Activated CD8-positive, alpha-beta memory T cell treated with anti-CD3 and anti-CD28 coated beads for 4 hours (primary cell): Measurements from ENCODE around the gene FNIP2.
"Not testable (repeated sequence)": the region's sequence is repeated elsewhere in the genome, so short reads cannot be mapped to it uniquely, and the experiment has no call there.

Source experiments
- DNase-seq, 2 donors: peaks; one replicate each; pipeline ENCODE4 v3.0.0-alpha.2; 2020; ENCODE audit warnings: low read depth in 2 of 2

The FNIP2 gene

DNA sequence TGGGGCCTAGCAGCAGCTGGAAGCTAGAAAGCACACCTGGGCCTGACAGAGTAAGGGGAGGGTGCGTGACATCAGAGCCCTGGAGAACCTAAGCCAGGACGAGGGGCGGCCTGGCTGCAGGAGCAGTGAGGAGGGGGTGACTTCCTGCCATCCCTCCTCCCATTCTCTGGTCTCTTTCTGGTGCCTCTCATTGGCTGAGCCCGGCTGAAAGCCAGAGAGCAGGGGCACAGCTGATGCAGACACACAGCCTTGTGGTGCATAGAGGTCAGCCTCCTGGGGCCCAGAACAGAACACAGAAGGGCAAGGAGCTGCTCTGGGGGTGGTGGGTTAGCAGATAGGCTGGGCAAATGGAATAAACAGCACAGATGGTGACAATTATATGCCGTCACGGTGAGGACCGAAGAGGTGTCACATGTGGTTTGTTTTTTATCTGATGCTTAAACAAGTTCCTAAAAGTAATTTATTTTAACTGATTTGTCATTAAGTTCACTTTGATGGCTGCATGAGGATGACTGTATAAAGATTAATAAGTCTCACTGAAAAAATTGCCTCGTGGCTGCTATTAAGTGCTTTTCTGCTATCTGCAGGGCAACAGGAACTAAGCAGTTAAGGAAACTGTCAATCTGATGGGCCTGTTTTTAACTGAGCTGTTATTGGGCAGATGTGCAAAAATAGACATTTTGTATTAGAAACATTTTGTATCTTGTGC lies 102.0 kb downstream of the FNIP2 start:
- DNase-seq = no peak

DNA sequence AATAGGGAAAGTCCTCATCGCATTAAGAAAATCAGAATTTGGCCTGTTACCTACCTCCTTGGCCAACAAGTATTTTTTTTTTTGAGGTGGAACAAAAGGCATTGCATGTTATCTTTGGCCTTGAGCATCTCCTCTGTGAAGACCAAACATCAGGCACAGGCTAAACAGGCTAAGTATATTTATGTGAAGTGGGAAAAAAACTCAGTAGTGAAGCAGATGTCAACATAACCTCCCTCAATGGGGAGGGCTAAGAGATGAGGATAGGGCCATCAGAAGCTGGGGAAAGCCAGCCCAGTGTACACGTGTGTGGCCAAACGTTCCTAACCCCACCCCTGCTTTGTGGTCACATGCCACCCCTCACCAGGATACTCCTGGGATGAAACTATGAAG lies 102.5 kb downstream of the FNIP2 start:
- DNase-seq = no peak

DNA sequence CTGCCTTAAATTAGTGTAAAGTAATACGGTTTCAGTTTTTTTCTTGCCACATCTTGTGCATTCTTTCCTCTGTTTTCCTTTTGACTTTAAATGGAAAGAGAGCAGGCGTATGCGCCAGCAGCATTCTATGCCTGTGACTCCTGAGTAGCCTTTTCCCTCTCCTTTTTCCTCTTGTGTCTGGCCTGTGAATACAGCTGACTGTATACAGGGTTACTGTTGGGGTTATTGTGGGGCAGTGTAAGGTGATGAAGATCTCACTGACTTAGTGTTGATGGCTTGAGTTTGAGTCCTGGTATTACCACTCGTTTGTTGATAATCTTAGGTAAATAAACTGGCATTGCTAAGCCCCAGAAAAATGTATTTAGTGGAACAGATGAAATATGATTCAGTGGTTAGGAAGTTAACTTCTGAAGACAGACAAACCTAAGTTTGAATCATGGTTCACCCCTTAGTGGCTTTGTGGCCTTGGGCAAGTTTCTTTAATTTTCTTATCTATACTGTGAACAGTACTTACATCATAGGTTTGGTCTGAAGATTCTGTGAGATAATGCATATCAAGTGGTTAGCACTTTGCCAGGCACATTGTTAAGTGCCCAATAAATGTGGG lies 105.1 kb downstream of the FNIP2 start:
- DNase-seq = no peak

DNA sequence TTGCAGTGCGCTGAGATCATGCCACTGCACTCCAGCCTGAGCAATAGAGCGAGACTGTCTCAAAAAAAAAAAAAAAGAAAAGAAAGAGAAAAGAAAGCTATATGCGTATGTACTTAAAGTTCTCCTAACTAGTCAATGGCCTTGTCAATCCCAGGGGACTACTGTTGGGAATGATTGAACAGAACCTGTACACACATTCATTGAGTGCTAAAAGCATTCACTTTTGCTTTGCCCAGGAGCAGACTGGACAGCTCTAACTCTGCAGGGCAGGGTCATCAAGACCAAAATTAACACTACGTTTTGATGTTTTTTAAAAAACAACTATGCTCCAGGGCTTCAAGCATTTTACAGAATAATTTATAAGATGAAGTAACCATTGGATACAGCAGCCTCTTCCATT lies 106.2 kb downstream of the FNIP2 start:
- no peak for DNase-seq

DNA sequence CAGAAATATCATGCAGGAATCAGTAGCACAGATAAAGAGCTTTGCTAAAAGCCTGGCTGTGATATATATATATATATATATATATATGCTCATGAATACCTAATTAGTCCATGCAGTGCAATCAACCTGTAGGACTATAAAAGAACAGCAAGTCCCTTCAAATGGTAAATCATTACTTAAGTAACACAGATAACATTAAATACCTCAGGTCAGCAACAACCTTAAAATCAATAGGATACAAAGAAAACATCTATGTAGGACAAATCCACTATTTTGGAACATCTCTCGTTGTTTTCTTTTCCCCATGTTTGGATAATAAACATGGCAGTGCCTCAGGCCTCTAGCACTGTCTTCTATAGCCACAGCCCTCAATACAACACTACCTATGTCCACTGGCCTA lies 106.6 kb downstream of the FNIP2 start:
- DNase-seq = no peak

DNA sequence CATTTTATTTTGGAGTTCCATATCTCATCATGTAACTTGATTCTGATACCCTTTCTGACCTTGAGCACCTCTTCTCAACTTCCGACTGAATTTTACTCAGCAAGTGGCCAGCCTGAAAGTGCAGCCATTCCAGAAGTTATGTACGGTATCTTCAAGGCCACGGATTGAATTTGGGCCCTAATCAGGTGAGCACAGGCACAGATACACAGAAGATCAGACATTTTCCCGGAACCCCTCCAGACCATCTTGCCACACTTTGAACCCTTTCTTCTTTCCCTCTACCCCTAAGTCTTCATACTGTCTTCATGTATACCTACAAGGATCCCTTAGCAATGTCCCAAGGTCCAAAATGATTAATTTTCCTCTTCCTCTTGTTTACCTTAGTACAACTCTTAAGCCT lies 108.2 kb downstream of the FNIP2 start:
- DNase-seq = no peak

DNA sequence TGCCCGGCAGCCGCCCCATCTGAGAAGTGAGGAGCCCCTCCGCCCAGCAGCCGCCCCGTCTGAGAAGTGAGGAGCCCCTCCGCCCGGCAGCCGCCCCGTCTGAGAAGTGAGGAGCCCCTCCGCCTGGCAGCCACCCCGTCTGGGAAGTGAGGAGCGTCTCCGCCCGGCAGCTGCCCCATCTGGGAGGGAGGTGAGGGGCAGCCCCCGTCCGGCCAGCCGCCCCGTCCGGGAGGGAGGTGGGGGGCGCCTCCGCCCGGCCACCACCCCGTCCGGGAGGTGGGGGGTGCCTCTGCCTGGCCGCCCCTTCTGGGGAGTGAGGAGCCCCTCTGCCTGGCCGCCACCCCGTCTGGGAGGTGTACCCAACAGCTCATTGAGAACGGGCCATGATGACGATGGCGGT lies 113.3 kb downstream of the FNIP2 start:
- DNase-seq = not testable (repeated sequence)

DNA sequence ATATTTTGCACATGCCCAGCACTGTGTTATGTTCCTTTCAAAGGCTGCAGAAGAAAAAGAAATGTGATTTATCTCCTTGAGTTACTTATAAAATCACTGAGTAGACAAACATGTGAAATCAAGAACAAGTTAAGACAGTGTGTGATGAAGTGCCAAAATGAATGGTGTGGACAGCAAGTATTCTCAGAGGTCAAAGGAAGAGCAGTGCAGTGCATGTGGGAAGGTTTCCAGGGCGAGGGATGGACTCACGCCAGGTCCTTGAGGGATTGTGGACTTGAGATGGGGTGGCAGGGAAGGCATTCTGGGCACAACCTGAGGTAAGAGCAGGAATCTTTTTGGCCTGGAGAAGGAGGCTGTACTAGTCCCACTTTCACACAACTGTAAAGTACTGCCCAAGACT lies 115.5 kb downstream of the FNIP2 start:
- no peak for DNase-seq

DNA sequence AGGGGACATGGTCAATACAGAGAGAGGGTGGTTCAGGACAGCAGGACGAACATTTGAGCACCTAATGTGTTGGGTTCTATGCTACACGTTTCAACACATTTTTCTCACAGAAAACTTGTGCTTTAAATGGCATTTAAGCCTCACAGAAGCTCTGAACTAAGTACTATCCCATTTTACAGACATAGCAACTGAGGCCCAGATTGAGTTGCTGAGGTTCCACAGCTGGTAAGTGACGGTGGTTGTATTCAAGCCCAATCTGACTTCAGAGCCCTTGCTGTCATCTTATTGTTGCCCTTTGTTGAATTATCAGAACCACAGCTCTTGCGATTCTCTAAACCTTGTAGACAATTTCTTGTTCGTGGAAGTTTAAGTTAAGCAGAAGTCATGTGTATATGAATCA lies 116.7 kb downstream of the FNIP2 start:
- DNase-seq = no peak

DNA sequence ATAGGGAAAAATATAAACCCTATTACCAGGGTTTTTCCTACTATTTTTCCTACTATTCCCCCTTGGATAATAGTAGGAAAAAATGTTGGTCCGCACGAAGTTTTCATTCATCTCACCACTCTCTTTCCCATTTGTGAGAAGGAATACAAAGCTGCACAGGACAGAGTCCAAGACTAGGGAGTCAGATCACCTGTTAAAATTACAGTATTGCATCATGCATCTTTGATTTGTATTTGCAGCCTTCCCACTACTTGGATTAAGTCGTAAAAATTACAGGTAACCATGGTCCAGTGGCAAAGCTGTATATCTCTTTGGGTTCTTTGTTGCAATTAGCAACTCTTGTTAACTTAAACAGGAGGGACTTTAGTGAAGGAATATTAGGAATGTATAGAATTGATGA lies 121.5 kb downstream of the FNIP2 start:
- DNase-seq = no peak

DNA sequence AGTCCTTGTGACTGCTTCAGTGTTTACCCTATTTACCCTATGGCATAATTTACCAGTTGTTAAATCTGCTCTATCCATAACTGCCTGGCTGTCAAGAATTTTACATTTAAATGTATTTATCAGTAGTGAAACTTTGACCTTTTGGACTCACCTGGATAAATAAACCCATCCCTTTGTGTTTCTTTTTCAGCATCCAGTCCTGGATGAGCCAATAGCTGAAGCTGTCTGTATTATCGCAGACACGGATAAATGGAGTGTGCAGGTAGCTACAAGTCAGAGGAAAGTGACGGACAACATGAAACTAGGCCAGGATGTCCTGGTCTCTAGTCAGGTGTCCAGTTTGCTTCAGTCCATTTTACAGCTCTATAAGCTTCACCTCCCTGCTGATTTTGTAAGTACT lies 122.4 kb downstream of the FNIP2 start:
- no peak for DNase-seq

DNA sequence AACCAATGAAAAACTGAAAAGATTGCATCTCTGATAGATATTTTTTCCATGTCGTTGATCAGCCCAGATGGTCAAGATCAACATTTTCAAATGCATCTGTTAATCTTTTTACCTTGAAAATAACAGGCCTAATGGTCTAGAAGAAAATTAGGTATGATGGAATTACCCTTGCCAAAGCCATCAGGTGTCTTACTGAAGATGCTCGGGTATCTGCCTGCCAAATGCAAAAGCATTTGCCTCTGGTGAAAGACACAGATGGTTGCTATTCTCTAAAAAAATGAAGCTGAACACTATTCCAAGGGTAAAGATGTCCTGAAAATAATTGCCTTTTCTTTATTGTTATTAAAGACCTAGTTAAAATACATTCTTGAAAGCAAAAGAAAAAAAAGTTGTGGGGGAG lies 126.0 kb downstream of the FNIP2 start:
- DNase-seq = no peak

DNA sequence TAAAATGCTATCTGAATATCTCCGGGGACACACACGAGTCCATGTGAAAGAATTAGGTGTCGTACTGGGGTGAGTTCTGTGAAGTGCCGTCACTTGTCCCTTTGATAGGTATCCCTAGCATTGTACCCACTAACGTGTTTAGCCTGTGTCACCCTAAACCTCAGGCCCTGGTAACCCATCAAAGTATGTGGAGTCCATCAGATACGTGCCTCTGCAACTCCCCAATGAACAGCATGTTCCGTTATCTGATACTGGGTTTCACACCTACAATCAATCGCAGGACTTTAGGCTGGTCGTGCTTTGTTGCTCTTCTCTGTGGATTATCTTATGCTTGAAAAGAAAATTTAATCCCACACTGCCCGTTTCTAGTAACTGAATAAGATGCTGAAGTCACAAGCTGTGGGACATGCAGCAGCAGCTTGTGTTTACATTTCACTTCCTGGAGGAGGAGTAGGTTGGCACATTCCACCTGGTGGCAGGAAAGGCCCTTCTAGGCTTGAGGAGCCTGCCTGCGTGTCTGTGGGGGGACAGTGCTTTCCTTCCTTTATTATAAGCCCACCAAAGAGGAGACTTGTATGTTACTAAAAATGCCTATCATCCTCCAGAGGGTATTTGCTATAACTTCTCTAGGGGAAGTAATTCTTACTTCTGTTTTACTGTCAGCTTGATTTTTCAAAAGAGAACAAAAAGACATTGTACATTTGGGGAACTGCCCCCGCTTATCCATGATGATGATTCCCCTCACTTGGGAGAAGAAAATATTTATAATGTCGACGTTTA lies 127.2 kb downstream of the FNIP2 start:
- DNase-seq = no peak

DNA sequence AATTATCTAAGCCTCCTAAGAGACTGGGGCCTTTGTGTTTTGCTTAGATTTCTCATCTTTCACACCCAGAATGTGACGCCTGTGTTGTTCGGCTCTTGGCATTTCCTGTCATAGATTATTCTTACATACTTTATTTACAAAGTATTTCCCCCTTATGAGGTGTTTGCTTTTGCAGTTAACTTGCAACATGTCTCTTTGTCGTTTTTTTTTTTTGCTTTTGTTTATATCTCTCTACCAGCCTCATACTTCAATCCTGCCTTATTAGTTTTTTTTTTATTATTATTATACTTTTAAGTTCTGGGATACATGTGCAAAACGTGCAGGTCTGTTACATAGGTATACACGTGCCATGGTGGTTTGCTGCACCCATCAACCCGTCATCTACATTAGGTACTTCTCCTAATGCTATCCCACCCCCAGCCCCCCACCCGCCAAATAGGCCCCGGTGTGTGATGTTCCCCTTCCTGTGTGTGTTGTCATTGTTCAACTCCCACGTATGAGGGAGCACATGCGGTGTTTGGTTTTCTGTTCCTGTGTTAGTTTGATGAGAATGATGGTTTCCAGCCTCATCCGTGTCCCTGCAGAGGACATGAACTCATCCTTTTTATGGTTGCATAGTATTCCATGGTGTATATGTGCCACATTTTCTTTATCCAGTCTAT lies 127.9 kb downstream of the FNIP2 start:
- not testable (repeated sequence) for DNase-seq

DNA sequence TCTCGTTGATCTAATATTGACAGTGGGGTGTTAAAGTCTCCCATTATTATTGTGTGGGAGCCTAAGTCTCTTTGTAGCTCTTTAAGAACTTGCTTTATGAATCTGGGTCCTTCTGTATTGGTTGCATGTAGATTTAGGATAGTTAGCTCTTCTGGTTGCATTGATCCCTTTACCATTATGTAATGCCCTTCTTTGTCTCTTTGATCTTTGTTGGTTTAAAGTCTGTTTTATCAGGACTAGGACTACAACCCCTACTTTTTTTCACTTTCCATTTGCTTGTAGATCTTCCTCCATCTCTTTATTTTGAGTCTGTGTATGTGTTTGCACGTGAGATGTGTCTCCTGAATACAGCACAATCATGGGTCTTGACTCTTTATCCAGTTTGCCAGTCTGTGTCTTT lies 131.6 kb downstream of the FNIP2 start:
- DNase-seq = not testable (repeated sequence)

DNA sequence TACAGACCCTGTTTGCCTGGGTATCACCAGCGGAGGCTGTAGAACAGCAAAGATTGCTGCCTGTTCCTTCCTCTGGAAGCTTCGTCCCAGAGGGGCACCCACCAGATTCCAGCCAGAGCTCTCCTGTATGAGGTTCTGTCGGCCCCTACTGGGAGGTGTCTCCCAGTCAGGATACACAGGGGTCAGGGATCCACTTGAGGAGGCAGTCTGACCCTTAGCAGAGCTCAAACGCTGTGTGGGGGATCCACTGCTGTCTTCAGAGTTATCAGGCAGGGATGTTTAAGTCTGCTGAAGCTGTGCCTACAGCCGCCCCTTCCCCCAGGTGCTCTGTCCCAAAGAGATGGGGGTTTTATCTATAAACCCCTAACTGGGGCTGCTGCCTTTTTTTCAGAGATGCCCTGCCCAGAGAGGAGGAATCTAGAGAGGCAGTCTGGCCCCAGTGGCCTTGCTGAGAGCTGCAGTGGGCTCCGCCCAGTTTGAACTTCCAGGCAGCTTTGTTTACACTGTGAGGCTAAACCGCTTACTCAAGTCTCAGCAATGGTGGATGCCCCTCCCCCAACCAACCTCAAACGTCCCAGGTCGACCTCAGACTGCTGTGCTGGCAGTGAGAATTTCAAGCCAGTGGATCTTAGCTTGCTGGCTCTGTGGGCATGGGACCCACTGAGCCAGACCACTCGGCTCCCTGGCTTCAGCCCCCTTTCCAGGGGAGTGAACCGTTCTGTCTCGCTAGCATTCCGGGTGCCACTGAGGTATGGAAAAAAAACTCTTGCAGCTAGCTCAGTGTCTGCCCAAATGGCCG lies 133.7 kb downstream of the FNIP2 start:
- not testable (repeated sequence) for DNase-seq

DNA sequence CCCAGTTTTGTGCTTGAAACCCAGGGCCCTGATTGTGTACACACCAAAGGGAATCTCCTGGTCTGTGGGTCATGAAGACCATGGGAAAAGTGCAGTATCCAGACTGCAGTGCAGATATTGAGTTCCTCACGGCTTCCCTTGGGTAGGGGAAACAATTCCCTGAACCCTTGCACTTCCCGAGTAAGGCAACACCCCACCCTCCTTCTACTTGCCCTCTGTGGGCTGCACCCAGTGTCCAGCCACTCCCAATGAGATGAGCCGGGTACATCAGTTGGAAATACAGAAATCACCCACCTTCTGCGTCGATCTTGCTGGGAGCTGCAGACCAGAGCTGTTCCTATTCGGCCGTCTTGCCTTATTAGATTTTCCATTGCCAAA lies 134.2 kb downstream of the FNIP2 start:
- DNase-seq = no peak

DNA sequence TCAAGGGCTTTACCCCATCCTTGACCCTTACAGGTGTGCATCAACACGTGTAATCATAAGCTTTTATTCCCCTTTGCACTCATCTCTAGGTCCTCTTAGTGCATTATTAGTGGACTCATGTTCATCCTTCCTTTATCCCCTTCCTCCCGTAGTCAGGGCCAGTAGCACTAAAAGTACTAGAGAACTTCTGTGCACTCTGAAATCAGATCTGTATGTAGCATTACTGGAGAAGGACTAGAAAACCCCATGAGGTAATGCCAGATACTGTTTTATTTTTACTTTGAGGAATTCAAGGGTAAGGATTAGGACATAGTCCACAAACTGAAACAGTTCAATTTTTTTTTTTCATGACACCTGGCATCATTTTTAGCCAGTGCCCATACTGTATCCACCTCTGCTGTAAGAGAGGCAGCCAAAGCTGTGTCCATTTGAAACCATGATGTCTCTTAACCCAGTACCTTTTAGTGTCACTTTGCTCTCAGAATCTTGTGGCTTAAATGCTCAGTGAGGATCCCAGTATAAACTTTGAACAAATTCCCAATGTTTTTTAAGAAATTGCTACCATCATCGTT lies 134.7 kb downstream of the FNIP2 start:
- no peak for DNase-seq

DNA sequence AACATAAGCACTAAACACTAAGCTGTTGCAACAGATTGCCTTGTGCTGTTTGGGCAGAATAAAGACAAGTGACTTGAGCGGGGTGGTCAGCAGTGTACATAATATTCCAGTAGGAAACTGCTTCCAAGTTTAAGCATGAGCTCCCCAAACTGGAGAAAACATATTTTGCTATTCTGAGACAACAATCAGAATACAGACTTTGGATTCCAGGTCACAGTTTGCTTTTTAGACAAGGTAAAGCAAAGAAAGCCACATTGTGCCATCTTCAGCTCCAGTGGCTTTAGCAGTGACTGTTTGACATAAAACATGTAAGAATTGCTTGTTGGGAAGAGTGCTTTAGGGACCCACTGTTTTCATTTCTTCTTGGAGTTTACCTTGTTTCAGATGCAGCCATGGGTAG lies 136.0 kb downstream of the FNIP2 start:
- no peak for DNase-seq

DNA sequence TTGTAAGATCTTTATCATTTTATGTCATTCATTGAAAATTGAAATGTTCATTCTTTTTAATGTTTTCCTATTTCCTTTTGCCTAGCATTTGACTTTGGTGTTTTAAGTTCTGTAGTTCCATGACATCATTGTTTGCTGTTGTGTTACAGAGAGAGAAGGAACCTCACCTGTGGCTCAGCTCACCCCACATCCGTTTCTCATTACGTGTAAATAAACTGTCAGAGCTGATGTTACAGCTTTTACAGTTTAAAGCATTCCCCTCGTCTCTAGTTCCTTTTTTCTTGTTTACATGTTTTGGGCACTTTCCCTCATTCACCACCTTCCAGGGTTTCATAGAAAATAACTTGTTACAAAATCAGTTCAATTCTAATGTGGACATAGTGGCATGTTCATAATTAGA lies 137.2 kb downstream of the FNIP2 start:
- no peak for DNase-seq

DNA sequence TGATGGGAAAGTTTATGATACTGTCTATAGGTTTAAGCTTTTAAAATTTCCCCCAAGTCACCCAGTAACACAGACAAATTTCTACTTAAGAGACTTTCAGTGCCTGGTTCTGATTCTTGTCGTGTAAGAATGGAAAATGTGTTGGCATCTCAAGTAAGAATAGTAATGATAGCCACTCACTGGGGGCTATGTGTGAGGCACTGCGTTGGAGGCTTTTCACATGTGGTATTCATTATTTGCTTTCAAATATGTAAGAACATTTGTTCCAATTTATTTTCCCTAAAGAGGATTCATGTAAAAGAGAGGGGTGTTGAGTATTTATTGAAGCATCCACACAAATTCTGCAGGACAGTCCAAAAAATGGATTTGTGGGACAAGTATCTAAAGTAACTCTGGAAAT lies 143.6 kb downstream of the FNIP2 start:
- no peak for DNase-seq
